ENCODE data around the gene TTC4.
A peak's percentile ranks its signal among the peaks of the same experiment; 100 is the strongest.

The TTC4 gene

DNA sequence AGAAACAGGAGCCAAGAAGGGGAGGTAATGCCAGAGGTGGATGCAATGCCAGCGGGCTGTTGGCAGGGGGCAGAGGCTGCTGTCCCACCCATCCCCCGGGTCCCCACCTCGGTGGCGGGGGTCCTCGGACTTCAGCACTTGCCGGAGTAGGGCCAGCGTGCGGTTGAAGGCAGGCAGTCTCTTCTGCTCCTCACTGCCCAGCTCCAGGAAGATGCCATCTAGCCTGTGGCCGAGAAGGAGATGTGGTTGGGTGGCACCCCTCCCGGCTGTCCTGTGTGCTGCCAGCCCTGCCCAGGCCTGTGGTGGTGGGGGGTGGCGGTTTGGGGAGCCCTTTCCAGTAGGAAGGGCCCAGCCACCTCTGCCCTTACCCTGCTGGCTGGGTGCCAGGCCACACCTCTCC lies 71.9 kb downstream of the TTC4 start:
- DNase-seq, result no peak

DNA sequence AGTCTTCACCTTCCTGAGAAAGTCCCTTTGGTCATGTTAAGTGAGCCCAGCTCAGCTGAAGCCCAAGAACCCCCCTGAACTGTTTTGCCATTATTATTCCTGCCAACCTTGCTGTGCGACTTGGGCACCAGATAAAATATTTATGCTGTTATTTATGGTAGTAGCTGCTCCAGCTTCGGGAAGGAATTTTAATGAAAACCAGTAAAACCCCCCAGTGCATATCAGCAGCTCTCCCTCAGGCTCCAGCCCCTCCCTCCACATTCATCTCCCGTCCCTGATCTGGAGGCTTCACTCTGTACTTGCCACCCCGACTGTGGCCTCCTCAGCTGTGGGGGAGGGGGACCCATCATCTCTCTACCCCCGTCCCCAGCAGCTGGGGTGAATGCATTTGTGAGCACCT lies 72.8 kb downstream of the TTC4 start:
- DNase-seq, result no peak

DNA sequence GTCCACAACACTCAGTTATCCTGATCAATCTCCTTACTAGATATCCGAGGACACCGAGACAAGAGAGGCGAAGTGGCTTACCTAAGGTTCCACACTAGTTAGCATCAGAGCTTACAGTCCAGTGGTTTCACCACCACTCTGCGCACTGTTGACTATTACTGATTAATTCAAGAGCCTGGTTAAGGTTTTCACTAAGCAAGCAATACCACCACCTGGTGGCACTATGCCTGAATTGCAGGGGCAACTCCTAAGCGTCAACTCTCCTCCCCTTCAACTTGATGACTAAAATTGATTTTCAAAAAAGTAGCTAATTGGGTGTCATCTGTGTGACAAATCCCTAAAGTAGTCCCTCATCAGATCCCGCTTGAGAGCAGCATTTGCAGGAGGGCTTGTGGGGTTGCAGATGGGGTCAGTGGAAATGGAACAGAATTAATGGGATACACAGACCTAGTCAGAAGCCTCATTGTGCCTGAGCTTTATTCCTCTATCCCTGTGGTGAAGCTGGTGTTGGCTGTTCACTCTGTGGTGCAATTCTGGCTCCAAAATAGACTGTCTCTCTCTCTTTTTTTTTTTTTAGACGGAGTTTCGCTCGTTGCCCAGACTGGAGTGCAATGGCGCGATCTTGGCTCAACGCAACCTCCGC lies 76.3 kb downstream of the TTC4 start:
- peak; percentile 66 to 70 for DNase-seq
